Activated naive CD4-positive, alpha-beta T cell treated with anti-CD3 and anti-CD28 coated beads for 36 hours (primary cell): ENCODE data around the gene DDAH1. TPM values are rescaled to one million over a fixed set of nuclear protein-coding genes. Genes with fewer than 3 reads are reported as not detected.

Experiments
- CTCF ChIA-PET: fragments of 350-600 bp; sonication (Branson Sonifier 250); formaldehyde crosslinking; loops from one replicate; lab custom pipeline; 2021; ENCODE audit warnings: antibody characterized with exemption; lab: Charles Lee
- DNase-seq: peaks from one replicate; pipeline ENCODE4 v3.0.0-alpha.2; 2020
- H3K27ac Mint-ChIP-seq: one replicate; pipeline ENCODE4 v1.8.0; 2021; ENCODE audit warnings: mild to moderate bottlenecking, mixed read lengths
- H3K27me3 Mint-ChIP-seq: one replicate; pipeline ENCODE4 v1.8.0; 2021; ENCODE audit warnings: low read depth, mixed read lengths
- H3K36me3 Mint-ChIP-seq: one replicate; pipeline ENCODE4 v1.8.0; 2021; ENCODE audit warnings: low read depth, mixed read lengths
- H3K4me1 Mint-ChIP-seq: one replicate; pipeline ENCODE4 v1.8.0; 2021; ENCODE audit warnings: low read depth, mixed read lengths
- H3K4me3 Mint-ChIP-seq: one replicate; pipeline ENCODE4 v1.8.0; 2021; ENCODE audit warnings: mild to moderate bottlenecking, moderate library complexity, mixed read lengths
- H3K9me3 Mint-ChIP-seq: one replicate; pipeline ENCODE4 v1.8.0; 2021; ENCODE audit warnings: mixed read lengths
- intact Hi-C: fragments of 100-400 bp; cut with micrococcal nuclease; formaldehyde crosslinking; loops from one replicate; pipeline ENCODE4 v1.15.1; 2023
- total RNA-seq, 2 experiments: library from RNA; stranded (reverse); gene quantifications; one replicate each; pipeline ENCODE4 v1.2.3, GENCODE V29; 2021

DDAH1 gene
- total RNA-seq, 2 experiments from 2014 or later, result not detected

- intact Hi-C loops, result no loop called here
- Mint-ChIP-seq H3K27me3 (peaks cover 8% of the 10 kb centered on the region), H3K9me3 (no peaks in the 10 kb centered on the region), H3K36me3 (no peaks in the 10 kb centered on the region), H3K4me1 (no peaks in the 10 kb centered on the region), H3K27ac (no peak overlapping the region), H3K4me3 (no peak overlapping the region)
- CTCF ChIA-PET, result no interaction called here
- DNase-seq, result no peak
These were observed 89.5 kb downstream of the DDAH1 start for GRCh38 chr1:85375493-85375892.

DNA sequence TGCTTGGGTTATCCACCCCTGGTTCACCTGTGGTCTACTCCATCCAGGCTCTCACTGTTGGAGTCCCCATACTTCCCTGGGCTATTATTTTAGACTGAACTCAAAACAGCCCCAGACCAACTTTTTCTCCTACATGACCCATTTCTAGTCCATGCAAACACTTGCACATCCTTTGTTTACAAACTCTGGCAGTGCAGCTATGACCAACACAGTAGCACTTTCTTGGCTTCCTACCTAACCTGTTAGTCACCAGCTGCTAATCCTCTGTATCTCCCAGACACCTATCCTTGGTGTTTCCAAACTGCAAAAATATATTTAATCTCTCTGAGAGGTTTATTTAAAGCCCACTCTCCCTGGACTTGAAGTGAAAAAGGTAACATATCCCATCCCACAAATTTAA is 90.8 kb downstream of the DDAH1 start:
- Mint-ChIP-seq H3K27me3 (peaks cover 9% of the 10 kb centered on the region), H3K4me1 (no peaks in the 10 kb centered on the region), H3K9me3 (no peaks in the 10 kb centered on the region), H3K4me3 (no peak overlapping the region), H3K36me3 (no peaks in the 10 kb centered on the region), H3K27ac (no peak overlapping the region)
- CTCF ChIA-PET, result no interaction called here
- intact Hi-C loops, result no loop called here
- no peak for DNase-seq

GRCh38 chr1:85373378-85373708 is 91.6 kb downstream of the DDAH1 start:
- Mint-ChIP-seq H3K27me3 (peaks cover 9% of the 10 kb centered on the region), H3K9me3 (no peaks in the 10 kb centered on the region), H3K36me3 (no peaks in the 10 kb centered on the region), H3K27ac (no peak overlapping the region), H3K4me1 (no peaks in the 10 kb centered on the region), H3K4me3 (no peak overlapping the region)
- no peak for DNase-seq
- intact Hi-C loops, result no loop called here
- CTCF ChIA-PET, result no interaction called here

- no peaks in the 10 kb centered on the region for H3K4me1 Mint-ChIP-seq
- H3K27ac Mint-ChIP-seq, result no peak overlapping the region
- H3K4me3 Mint-ChIP-seq, result no peak overlapping the region
- no peaks in the 10 kb centered on the region for H3K36me3 Mint-ChIP-seq
- H3K27me3 Mint-ChIP-seq, result peaks cover 9% of the 10 kb centered on the region
- CTCF ChIA-PET, result no interaction called here
- DNase-seq, result no peak
- no peaks in the 10 kb centered on the region for H3K9me3 Mint-ChIP-seq
- intact Hi-C loops, result no loop called here
These were observed 92.1 kb downstream of the DDAH1 start for GRCh38 chr1:85372683-85373377.

DNA sequence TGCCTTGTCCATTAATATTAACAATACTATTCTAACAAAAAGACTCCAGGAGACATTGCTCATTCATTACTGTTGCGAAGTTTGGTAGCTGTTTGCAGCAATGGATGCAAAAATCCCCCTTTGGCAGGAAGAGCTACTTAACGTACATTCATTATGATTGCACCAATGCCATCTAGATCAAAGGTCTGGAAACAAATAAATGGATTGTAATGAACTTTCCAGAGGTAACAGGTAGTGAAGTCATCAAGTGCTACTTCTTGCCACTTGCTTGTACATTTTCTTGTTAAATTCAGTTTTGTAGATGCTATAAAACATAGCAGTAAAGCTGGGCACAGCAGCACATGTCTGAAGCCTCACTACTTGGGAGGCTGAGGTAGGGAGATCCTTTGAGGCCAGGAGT is 93.9 kb downstream of the DDAH1 start:
- Mint-ChIP-seq H3K27me3 (peaks cover 9% of the 10 kb centered on the region), H3K4me3 (no peak overlapping the region), H3K9me3 (no peaks in the 10 kb centered on the region), H3K27ac (no peak overlapping the region), H3K4me1 (no peaks in the 10 kb centered on the region), H3K36me3 (no peaks in the 10 kb centered on the region)
- CTCF ChIA-PET, result interaction anchor here (1.1 to 1.2 kb wide), 2 partner anchors 66 to 210 kb away, joined by 3 read pairs; no protein-coding TSS in a partner anchor
- intact Hi-C loops, result no loop called here
- DNase-seq, result no peak

GRCh38 chr1:85368073-85368770 is 96.7 kb downstream of the DDAH1 start:
- CTCF ChIA-PET, result no interaction called here
- Mint-ChIP-seq H3K4me3 (no peak overlapping the region), H3K4me1 (no peaks in the 10 kb centered on the region), H3K27me3 (peaks cover 2% of the 10 kb centered on the region), H3K27ac (no peak overlapping the region), H3K36me3 (no peaks in the 10 kb centered on the region), H3K9me3 (no peaks in the 10 kb centered on the region)
- no peak for DNase-seq
- intact Hi-C loops, result no loop called here

DNA sequence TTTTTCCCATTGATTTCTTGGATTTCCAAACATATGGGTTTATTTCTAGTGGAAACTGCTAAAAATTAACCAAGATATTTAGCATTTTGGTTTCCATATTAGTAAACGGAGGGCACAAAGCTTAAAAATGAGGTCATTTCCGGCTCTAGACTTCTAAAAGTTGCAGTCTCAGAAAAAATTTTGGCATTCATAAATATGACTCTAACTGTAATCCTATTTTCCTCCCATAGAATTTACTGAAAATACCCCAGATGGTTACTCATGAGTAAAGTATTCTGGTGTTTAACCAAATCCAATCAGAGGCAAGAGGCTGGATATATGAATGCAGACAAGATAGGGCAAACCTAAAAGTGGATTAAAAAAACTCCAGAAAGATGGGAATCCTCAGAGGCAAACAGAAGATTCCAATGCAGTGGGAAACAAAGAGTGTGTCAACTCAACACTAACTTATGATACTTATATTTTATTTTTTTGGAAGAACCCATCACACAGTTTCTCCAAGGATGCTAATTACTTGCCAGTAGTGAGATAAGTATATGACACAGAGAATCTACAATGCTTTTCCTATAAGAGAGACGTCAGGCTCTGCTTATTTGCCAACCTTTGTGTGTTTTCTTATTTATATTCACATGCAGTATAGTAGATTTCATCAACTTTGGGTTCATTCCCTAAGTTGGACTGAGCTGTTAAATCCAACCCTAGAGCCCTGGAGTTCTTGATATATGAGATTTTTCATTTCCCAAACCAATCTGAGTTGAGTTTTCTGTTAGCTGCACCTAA is 98.4 kb downstream of the DDAH1 start:
- H3K4me1 Mint-ChIP-seq, result no peaks in the 10 kb centered on the region
- no peak overlapping the region for H3K27ac Mint-ChIP-seq
- intact Hi-C loops, result no loop called here
- H3K36me3 Mint-ChIP-seq, result no peaks in the 10 kb centered on the region
- H3K27me3 Mint-ChIP-seq, result peaks cover 2% of the 10 kb centered on the region
- DNase-seq, result no peak
- CTCF ChIA-PET, result no interaction called here
- H3K4me3 Mint-ChIP-seq, result no peak overlapping the region
- no peaks in the 10 kb centered on the region for H3K9me3 Mint-ChIP-seq

DNA sequence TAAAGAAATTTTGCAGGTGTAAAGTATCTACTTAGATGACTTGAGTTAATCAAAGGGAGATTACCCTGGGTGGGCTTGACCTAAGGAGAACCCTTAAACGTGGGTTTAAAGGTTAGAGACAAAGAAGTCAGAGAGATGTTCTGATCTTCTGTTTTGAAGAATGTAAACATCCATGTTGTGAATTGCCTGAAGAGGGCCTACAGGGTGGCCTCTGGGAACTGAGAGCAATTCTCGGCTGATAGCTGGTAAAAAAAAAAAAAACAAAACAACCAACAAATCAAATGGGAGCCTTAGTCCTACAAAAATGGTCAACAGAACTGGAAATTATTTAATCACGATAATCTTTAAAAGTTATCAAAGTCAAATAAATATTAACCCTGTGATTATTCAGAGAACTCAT is 99.1 kb downstream of the DDAH1 start:
- intact Hi-C loops, result no loop called here
- no peak overlapping the region for H3K4me3 Mint-ChIP-seq
- DNase-seq, result no peak
- peaks cover 2% of the 10 kb centered on the region for H3K27me3 Mint-ChIP-seq
- H3K36me3 Mint-ChIP-seq, result no peaks in the 10 kb centered on the region
- H3K4me1 Mint-ChIP-seq, result no peaks in the 10 kb centered on the region
- H3K9me3 Mint-ChIP-seq, result no peaks in the 10 kb centered on the region
- CTCF ChIA-PET, result no interaction called here
- no peak overlapping the region for H3K27ac Mint-ChIP-seq

GRCh38 chr1:85363521-85363920 is 101.4 kb downstream of the DDAH1 start:
- CTCF ChIA-PET, result interaction anchor here (0.6 kb wide), 2 partner anchors 109 to 481 kb away, joined by 5 to 7 read pairs; no protein-coding TSS in a partner anchor
- intact Hi-C loops, result no loop called here
- Mint-ChIP-seq H3K9me3 (no peaks in the 10 kb centered on the region), H3K27me3 (no peaks in the 10 kb centered on the region), H3K4me3 (no peak overlapping the region), H3K27ac (no peak overlapping the region), H3K36me3 (no peaks in the 10 kb centered on the region), H3K4me1 (no peaks in the 10 kb centered on the region)
- DNase-seq, result no peak

- DNase-seq, result no peak
- H3K4me3 Mint-ChIP-seq, result no peak overlapping the region
- H3K9me3 Mint-ChIP-seq, result no peaks in the 10 kb centered on the region
- no peaks in the 10 kb centered on the region for H3K27me3 Mint-ChIP-seq
- H3K4me1 Mint-ChIP-seq, result no peaks in the 10 kb centered on the region
- H3K27ac Mint-ChIP-seq, result no peak overlapping the region
- no peaks in the 10 kb centered on the region for H3K36me3 Mint-ChIP-seq
- CTCF ChIA-PET, result interaction anchor here (0.6 kb wide), 2 partner anchors 109 to 481 kb away, joined by 5 to 7 read pairs; no protein-coding TSS in a partner anchor
- intact Hi-C loops, result no loop called here
These were observed 101.9 kb downstream of the DDAH1 start for GRCh38 chr1:85363092-85363491.

DNA sequence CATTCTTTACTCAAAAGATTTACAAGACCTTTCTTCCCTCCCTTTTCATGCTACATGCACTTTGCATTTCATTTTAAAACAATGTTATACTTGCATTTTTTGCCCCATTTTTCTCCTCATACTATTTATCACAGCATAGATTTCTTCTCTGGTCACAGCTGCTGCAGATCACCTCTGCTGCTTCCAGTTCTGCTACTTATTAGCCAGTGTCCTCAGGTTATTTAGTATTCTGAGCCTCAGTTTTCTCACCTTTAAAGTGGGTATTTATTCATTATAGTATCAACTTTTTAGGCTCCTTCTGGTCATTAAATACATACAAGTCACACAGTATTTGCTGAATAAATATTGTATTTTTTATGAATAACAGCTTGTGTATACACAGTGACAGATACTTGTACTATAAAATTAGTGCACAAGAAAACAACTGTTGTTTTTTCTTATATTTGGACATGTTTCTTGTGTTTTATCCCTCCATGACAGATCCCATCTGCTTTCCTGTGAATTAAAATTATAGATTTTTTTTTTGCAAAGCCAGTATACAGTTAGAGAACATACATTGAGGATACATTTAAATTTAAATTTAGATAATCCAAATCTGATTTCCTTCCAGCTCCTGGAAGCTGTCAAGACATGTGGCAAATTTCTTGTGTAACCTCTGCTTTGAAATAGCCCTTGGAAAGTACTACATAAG is 103.2 kb downstream of the DDAH1 start:
- no peaks in the 10 kb centered on the region for H3K4me1 Mint-ChIP-seq
- intact Hi-C loops, result no loop called here

More for the DNA sequence above, 103.2 kb downstream of the DDAH1 start:
- H3K36me3 Mint-ChIP-seq, result no peaks in the 10 kb centered on the region
- no peak for DNase-seq
- H3K9me3 Mint-ChIP-seq, result no peaks in the 10 kb centered on the region
- no peak overlapping the region for H3K27ac Mint-ChIP-seq
- CTCF ChIA-PET, result interaction anchor here (1.0 kb wide), 1 partner anchor 53 kb away, joined by 4 read pairs; no protein-coding TSS in a partner anchor
- H3K27me3 Mint-ChIP-seq, result no peaks in the 10 kb centered on the region
- no peak overlapping the region for H3K4me3 Mint-ChIP-seq
